HG02840 (cell line): Measurements from ENCODE around the gene TYW1.
"Not testable (repeated sequence)": the region's sequence is repeated elsewhere in the genome, so short reads cannot be mapped to it uniquely, and the experiment has no call there.

ENCODE experiments used
- ATAC-seq: cut with Tn5 transposase; IDR thresholded peaks from one replicate; pipeline ENCODE4 v1.9.1; 2021; ENCODE audit warnings: mild to moderate bottlenecking, moderate library complexity, moderate number of reproducible peaks; ENCODE audit not compliant: unreplicated experiment, low FRiP score

The TYW1 gene

GRCh38 chr7:66989552-66989951 lies 7.1 kb upstream of the TYW1 start:
- not testable (repeated sequence) for ATAC-seq

GRCh38 chr7:66994051-66994450 lies 2.6 kb upstream of the TYW1 start:
- not testable (repeated sequence) for ATAC-seq

GRCh38 chr7:66994691-66995049 lies 2.0 kb upstream of the TYW1 start:
- not testable (repeated sequence) for ATAC-seq

GRCh38 chr7:66995050-66995776 lies 1.4 kb upstream of the TYW1 start, which contains the start of gene SBDS:
SBDS (minus strand) TSS chr7:66995586; CDS start chr7:66995417, 169 bp downstream.
- peak; percentile 66 for ATAC-seq

GRCh38 chr7:67000601-67001258 lies 4.1 kb downstream of the TYW1 start:
- ATAC-seq: not testable (repeated sequence)

GRCh38 chr7:67004145-67004544 lies 7.5 kb downstream of the TYW1 start:
- ATAC-seq: not testable (repeated sequence)

- ATAC-seq: no peak
Observed at GRCh38 chr7:67006965-67007364, 10.3 kb downstream of the TYW1 start.

GRCh38 chr7:67008260-67008659 lies 11.6 kb downstream of the TYW1 start:
- no peak for ATAC-seq

- ATAC-seq: not testable (repeated sequence)
Observed at GRCh38 chr7:67009677-67010076, 13.0 kb downstream of the TYW1 start.

GRCh38 chr7:67014076-67014622 lies 17.5 kb downstream of the TYW1 start:
- ATAC-seq: not testable (repeated sequence)

GRCh38 chr7:67017971-67018370 lies 21.3 kb downstream of the TYW1 start:
- not testable (repeated sequence) for ATAC-seq

GRCh38 chr7:67018940-67019339 lies 22.3 kb downstream of the TYW1 start:
- ATAC-seq: no peak

- no peak for ATAC-seq
Observed at GRCh38 chr7:67019562-67020390, 23.1 kb downstream of the TYW1 start.

- ATAC-seq: no peak
Observed at GRCh38 chr7:67021260-67021659, 24.6 kb downstream of the TYW1 start.

GRCh38 chr7:67022511-67022910 lies 25.9 kb downstream of the TYW1 start:
- no peak for ATAC-seq

- ATAC-seq: not testable (repeated sequence)
Observed at GRCh38 chr7:67025459-67025858, 28.8 kb downstream of the TYW1 start.

- ATAC-seq: not testable (repeated sequence)
Observed at GRCh38 chr7:67031685-67032084, 35.1 kb downstream of the TYW1 start.

GRCh38 chr7:67033251-67033650 lies 36.6 kb downstream of the TYW1 start:
- no peak for ATAC-seq

- ATAC-seq: not testable (repeated sequence)
Observed at GRCh38 chr7:67036432-67037395, 40.1 kb downstream of the TYW1 start.

- not testable (repeated sequence) for ATAC-seq
Observed at GRCh38 chr7:67040832-67041231, 44.2 kb downstream of the TYW1 start.
